Breast epithelium (tissue), 3 donors: ENCODE data around the gene CALML3.

ENCODE experiments used
- POLR2A ChIP-seq: fragments of 450-650 bp; IDR thresholded peaks from one replicate; pipeline ENCODE4 v1.6.1; 2016; ENCODE audit warnings: antibody characterized with exemption, mild to moderate bottlenecking, moderate library complexity
- POLR2AphosphoS5 ChIP-seq, 3 donors: sonication (generic); formaldehyde crosslinking; IDR thresholded peaks; one replicate each; pipeline ENCODE4 v1.6.1; 2017; ENCODE audit warnings: antibody characterized with exemption in 3 of 3

DNA sequence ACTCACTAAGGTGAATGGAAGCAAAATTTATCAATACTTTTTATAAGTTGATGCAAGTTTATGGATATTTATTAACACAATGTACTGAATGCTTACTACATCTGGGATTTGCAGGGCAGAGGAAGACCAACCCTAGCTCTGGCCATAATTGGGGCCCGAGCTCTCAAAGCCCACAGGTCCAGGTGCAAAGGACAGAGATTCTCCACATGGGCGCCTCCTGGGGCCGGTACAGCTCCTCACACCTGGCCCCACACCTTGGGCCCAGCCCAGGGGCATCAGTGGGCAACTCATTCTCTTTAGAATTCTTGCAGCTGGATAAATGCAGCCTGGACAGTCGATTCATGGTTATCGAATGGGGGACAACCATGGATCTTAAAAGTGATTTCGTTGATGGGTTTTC is 47.1 kb downstream of the CALML3 start:
- TF ChIP-seq POLR2A (no peak), POLR2AphosphoS5 (IDR thresholded peaks at IDR 0.05) (no peak)
